Thoracic aorta (tissue), 2 donors: ENCODE results near the gene ABCC12. TPM values are rescaled to one million over a fixed set of nuclear protein-coding genes. Genes with fewer than 3 reads are reported as not detected.

Source experiments
- ATAC-seq: fragments of 150-250 bp; one replicate; pipeline ENCODE4 v1.8.0; 2017; ENCODE audit warnings: low read depth; ENCODE audit not compliant: insufficient number of reproducible peaks, low FRiP score
- DNase-seq: peaks from one replicate; pipeline ENCODE4 v3.0.0-alpha.2; 2020; ENCODE audit warnings: low spot score
- H3K27ac ChIP-seq, 2 donors: fragments of 200-600 bp; sonication (generic); 1 replicate in 1 of 2; 2 replicates in 1 of 2; pipeline ENCODE4 v1.5.1; 2016; ENCODE audit warnings: mild to moderate bottlenecking in 2 of 2, moderate library complexity in 2 of 2
- H3K27me3 ChIP-seq: fragments of 200-600 bp; sonication (generic); replicated peaks from 2 replicates; pipeline ENCODE4 v1.6.0; 2016; ENCODE audit warnings: mild to moderate bottlenecking; ENCODE audit not compliant: insufficient read depth
- H3K36me3 ChIP-seq: fragments of 200-600 bp; sonication (generic); one replicate; pipeline ENCODE4 v1.5.1; 2016
- H3K4me1 ChIP-seq, 2 donors: fragments of 200-600 bp; sonication (generic); 1 replicate in 1 of 2; 2 replicates in 1 of 2; pipeline versions ENCODE4 v1.5.1 to v1.6.0; 2016; ENCODE audit warnings: low read depth in 2 of 2, mild to moderate bottlenecking in 1 of 2; ENCODE audit not compliant: control insufficient read depth in 1 of 2
- H3K4me3 ChIP-seq: fragments of 200-600 bp; sonication (generic); 2 replicates; pipeline ENCODE4 v1.5.1; 2016; ENCODE audit warnings: mild to moderate bottlenecking
- H3K9me3 ChIP-seq: fragments of 200-600 bp; sonication (generic); 2 replicates; pipeline ENCODE4 v1.5.1; 2016
- CTCF ChIP-seq: fragments of 200-600 bp; sonication (generic); IDR thresholded peaks from one replicate; pipeline ENCODE4 v1.5.1; 2019; ENCODE audit warnings: antibody characterized with exemption
- total RNA-seq, 2 donors: library from RNA; depleted of rRNA; stranded (reverse); fragments of >200 nt; gene quantifications; one replicate each; pipeline versions ENCODE4 v1.1.0 to v1.2.3, GENCODE V29; 2016

The ABCC12 gene
- total RNA-seq, 2 donors from 2014 or later = not detected

DNA sequence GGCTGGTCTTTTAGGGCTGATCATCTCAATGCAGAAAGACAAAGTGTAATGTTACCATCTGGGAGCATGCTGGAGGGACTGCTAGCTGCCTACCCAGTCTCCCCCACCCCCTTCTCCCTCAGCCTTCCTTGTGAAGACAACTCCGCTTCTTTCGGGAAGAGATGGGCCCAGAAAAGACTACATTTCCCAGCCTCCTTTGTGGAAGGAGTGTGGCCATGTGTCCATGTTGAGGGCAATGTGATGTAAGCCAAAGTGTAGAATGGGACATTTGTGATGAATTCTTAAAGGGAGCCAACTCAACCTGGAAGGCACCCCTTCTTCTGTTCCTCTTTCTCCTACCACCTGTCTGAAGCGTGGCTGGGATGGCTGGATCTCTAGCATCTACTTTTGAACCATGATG is 16.3 kb downstream of the ABCC12 start:
- H3K27me3 ChIP-seq = no peaks in the 10 kb centered on the region
- H3K9me3 ChIP-seq = no peaks in the 10 kb centered on the region
- H3K36me3 ChIP-seq = no peaks in the 10 kb centered on the region
- TF ChIP-seq CTCF = no peak
- no peak for DNase-seq
- no peaks in the 10 kb centered on the region for H3K4me1 ChIP-seq
- no peak overlapping the region for H3K27ac ChIP-seq
- no peak overlapping the region for H3K4me3 ChIP-seq
- ATAC-seq = no peak

- TF ChIP-seq CTCF = no peak
- Histone ChIP-seq H3K27me3 (no peaks in the 10 kb centered on the region), H3K4me1 (no peaks in the 10 kb centered on the region), H3K27ac (no peak overlapping the region), H3K36me3 (no peaks in the 10 kb centered on the region), H3K4me3 (no peak overlapping the region), H3K9me3 (no peaks in the 10 kb centered on the region)
- no peak for DNase-seq
- no peak for ATAC-seq
Measured at GRCh38 chr16:48138543-48138942, 17.2 kb downstream of the ABCC12 start.

DNA sequence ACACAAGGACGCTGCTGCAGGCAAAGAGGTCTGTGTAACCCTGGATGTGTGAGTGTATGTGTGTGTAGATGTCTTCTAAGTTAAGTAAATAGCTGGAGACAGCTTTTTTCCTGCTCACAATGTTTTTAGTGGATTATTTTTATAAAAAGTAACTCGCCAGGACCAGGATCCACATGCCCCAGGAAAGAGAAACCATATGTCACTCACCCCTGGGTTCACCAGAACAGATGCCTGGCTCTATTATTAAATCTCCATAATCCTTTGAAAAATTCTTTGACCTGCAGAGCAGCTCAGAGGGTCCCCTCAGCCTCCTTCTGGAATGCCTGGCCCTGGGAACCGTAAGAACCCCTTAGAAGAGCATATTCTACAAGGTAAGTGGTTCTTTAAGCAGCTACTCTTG is 18.0 kb downstream of the ABCC12 start:
- H3K4me1 ChIP-seq = no peaks in the 10 kb centered on the region
- no peak overlapping the region for H3K4me3 ChIP-seq
- no peaks in the 10 kb centered on the region for H3K9me3 ChIP-seq
- H3K27me3 ChIP-seq = no peaks in the 10 kb centered on the region
- H3K27ac ChIP-seq = no peak overlapping the region
- no peak for TF ChIP-seq CTCF
- no peak for ATAC-seq
- DNase-seq = no peak
- H3K36me3 ChIP-seq = no peaks in the 10 kb centered on the region

DNA sequence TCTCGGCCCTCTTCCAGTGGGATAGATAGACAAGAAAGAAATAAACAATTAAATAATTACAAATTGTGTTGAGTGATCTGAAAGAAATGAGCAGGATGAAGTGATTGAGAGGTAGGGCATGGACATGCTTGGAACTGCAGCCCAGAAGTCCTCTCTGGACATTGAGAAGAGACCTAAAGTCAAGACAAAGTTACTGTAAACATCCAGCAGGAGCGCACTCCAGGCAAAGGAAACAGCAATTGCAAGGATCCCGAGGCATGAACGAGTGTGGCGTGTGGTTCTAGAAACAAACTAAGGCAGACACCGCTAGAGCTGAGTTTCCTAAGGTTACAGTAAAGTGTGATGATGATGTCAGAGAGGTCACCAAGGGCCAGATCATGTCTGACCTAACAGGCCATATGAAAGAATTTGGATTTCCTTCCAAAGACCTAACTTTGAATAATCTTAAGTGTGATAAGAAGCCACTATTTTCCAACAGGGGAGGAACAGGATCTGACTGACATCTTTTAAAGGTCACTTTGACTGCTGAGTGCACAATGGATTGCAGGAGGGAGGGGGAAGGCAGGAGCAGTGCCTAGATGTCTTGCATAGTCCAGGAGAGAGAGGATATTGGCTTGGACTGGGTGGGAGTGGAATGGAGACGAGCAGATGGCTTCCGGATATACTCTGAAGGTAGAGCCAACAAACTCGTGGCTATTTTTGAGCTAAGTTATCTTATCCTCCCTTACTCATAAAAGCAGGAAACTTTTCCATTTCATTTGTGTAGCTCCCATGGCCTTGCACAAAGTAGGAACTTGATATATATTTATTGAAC is 19.0 kb downstream of the ABCC12 start:
- Histone ChIP-seq H3K27me3 (no peaks in the 10 kb centered on the region), H3K27ac (no peak overlapping the region), H3K9me3 (no peaks in the 10 kb centered on the region), H3K4me3 (no peak overlapping the region), H3K4me1 (no peaks in the 10 kb centered on the region), H3K36me3 (no peaks in the 10 kb centered on the region)
- ATAC-seq (no peak), DNase-seq (no peak)
- TF ChIP-seq CTCF = no peak

DNA sequence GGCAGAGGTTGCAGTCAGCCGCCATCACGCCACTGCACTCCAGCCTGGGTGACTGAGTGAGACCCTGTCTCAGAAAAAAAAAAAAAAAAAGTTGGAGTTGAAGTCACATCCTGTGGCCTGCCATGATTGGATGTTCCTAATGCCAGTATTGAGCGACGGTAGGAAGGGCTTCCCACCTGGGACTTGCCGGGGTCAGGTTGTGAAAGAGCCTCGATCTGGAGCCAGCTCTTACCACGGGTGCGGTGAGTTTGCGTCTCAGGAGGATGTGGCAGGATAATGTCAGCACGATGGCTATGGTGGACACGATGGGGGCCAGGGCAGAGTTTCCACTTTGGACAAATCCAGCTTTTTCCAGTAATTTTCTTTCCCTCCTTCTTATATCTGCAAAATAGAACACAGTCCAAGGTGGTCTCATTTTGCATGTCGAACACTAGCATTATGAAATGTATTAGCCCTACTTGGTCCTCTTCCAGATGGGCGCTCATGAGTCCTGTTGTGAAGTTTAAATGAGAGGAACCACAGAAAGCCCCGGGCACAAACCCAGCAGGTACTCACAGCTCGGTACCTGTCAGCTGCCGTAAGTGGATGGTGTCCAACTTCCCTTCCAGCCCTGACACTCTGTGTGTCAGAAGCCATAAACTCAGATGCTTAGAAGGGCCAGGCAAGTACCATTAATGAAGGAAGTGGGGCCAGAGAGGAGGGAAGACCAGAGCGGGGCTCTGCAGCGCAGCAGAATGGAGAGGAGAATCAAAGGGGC is 22.2 kb downstream of the ABCC12 start:
- ATAC-seq (no peak), DNase-seq (no peak)
- H3K4me3 ChIP-seq = no peak overlapping the region
- no peaks in the 10 kb centered on the region for H3K36me3 ChIP-seq
- no peak for TF ChIP-seq CTCF
- no peak overlapping the region for H3K27ac ChIP-seq
- no peaks in the 10 kb centered on the region for H3K4me1 ChIP-seq
- H3K27me3 ChIP-seq = no peaks in the 10 kb centered on the region
- no peaks in the 10 kb centered on the region for H3K9me3 ChIP-seq
